ENCODE results near the gene PRR5L.

Gene PRR5L

GRCh38 chr11:36282926-36283325 is 13.2 kb upstream of the PRR5L start:
- no peak overlapping the region for H3K4me3 ChIP-seq (ENCODE audit: low read length)
- H3K9ac ChIP-seq (ENCODE audit: low read length): no peak overlapping the region
- H3K4me1 ChIP-seq (ENCODE audit: control insufficient read depth, insufficient read depth, low read length): peaks cover 7% of the 10 kb centered on the region
- peaks cover 3% of the 10 kb centered on the region for H3K9me3 ChIP-seq (ENCODE audit: control insufficient read depth, low read length)
- H3K27me3 ChIP-seq (replicated peaks; ENCODE audit: control insufficient read depth, insufficient read depth, low read length): no peaks in the 10 kb centered on the region
- DNase-seq (ENCODE audit: low read depth): no peak
- H3K36me3 ChIP-seq (ENCODE audit: control insufficient read depth, insufficient read depth, low read length, severe bottlenecking): peaks cover 14% of the 10 kb centered on the region

GRCh38 chr11:36288442-36289225 is 7.5 kb upstream of the PRR5L start:
- H3K4me3 ChIP-seq (ENCODE audit: low read length): peak overlapping the region; percentile 97
- H3K4me1 ChIP-seq (ENCODE audit: control insufficient read depth, insufficient read depth, low read length): peaks cover 14% of the 10 kb centered on the region
- no peaks in the 10 kb centered on the region for H3K36me3 ChIP-seq (ENCODE audit: control insufficient read depth, insufficient read depth, low read length, severe bottlenecking)
- peak; percentile 32 for DNase-seq (ENCODE audit: low read depth)
- H3K9me3 ChIP-seq (ENCODE audit: control insufficient read depth, low read length): no peaks in the 10 kb centered on the region
- no peaks in the 10 kb centered on the region for H3K27me3 ChIP-seq (replicated peaks; ENCODE audit: control insufficient read depth, insufficient read depth, low read length)
- H3K9ac ChIP-seq (ENCODE audit: low read length): peak overlapping the region; percentile 91

- Histone ChIP-seq H3K4me3 (ENCODE audit: low read length) (peak within 1 kb of the TSS; percentile 97), H3K27me3 (replicated peaks; ENCODE audit: control insufficient read depth, insufficient read depth, low read length) (no peaks in the 10 kb centered on the region), H3K36me3 (ENCODE audit: control insufficient read depth, insufficient read depth, low read length, severe bottlenecking) (no peaks in the 10 kb centered on the region), H3K9ac (ENCODE audit: low read length) (peak within 1 kb of the TSS; percentile 91), H3K9me3 (ENCODE audit: control insufficient read depth, low read length) (no peaks in the 10 kb centered on the region), H3K4me1 (ENCODE audit: control insufficient read depth, insufficient read depth, low read length) (peaks cover 14% of the 10 kb centered on the region)
- peak; percentile 98 for DNase-seq (ENCODE audit: low read depth)
These were observed 6.7 kb upstream of the PRR5L start, which contains the start of gene COMMD9 for GRCh38 chr11:36289226-36289852. COMMD9 (minus strand) TSS chr11:36289424; CDS start chr11:36289412, 12 bp downstream.

- Histone ChIP-seq H3K4me3 (ENCODE audit: low read length) (no peak overlapping the region), H3K27me3 (replicated peaks; ENCODE audit: control insufficient read depth, insufficient read depth, low read length) (no peaks in the 10 kb centered on the region), H3K9me3 (ENCODE audit: control insufficient read depth, low read length) (no peaks in the 10 kb centered on the region), H3K36me3 (ENCODE audit: control insufficient read depth, insufficient read depth, low read length, severe bottlenecking) (no peaks in the 10 kb centered on the region), H3K9ac (ENCODE audit: low read length) (peak overlapping the region; percentile 32), H3K4me1 (ENCODE audit: control insufficient read depth, insufficient read depth, low read length) (peaks cover 30% of the 10 kb centered on the region)
- DNase-seq (ENCODE audit: low read depth): peak; percentile 78
These were observed 3.8 kb upstream of the PRR5L start for GRCh38 chr11:36292311-36292722.

- Histone ChIP-seq H3K4me1 (ENCODE audit: control insufficient read depth, insufficient read depth, low read length) (peaks cover 43% of the 10 kb centered on the region), H3K9ac (ENCODE audit: low read length) (peak overlapping the region; percentile 53), H3K4me3 (ENCODE audit: low read length) (peak overlapping the region; percentile 57), H3K36me3 (ENCODE audit: control insufficient read depth, insufficient read depth, low read length, severe bottlenecking) (no peaks in the 10 kb centered on the region), H3K27me3 (replicated peaks; ENCODE audit: control insufficient read depth, insufficient read depth, low read length) (no peaks in the 10 kb centered on the region), H3K9me3 (ENCODE audit: control insufficient read depth, low read length) (no peaks in the 10 kb centered on the region)
- DNase-seq (ENCODE audit: low read depth): peak; percentile 93
These were observed 926 bp downstream of the PRR5L start for GRCh38 chr11:36296884-36297543.

- DNase-seq (ENCODE audit: low read depth): peak; percentile 89
- no peaks in the 10 kb centered on the region for H3K9me3 ChIP-seq (ENCODE audit: control insufficient read depth, low read length)
- H3K4me1 ChIP-seq (ENCODE audit: control insufficient read depth, insufficient read depth, low read length): peaks cover 46% of the 10 kb centered on the region
- H3K4me3 ChIP-seq (ENCODE audit: low read length): peak overlapping the region; percentile 45
- H3K27me3 ChIP-seq (replicated peaks; ENCODE audit: control insufficient read depth, insufficient read depth, low read length): no peaks in the 10 kb centered on the region
- H3K9ac ChIP-seq (ENCODE audit: low read length): peak overlapping the region; percentile 1
- no peaks in the 10 kb centered on the region for H3K36me3 ChIP-seq (ENCODE audit: control insufficient read depth, insufficient read depth, low read length, severe bottlenecking)
These were observed 4.6 kb downstream of the PRR5L start for GRCh38 chr11:36300650-36301049.

GRCh38 chr11:36304351-36304750 is 8.3 kb downstream of the PRR5L start:
- peaks cover 38% of the 10 kb centered on the region for H3K4me1 ChIP-seq (ENCODE audit: control insufficient read depth, insufficient read depth, low read length)
- H3K36me3 ChIP-seq (ENCODE audit: control insufficient read depth, insufficient read depth, low read length, severe bottlenecking): no peaks in the 10 kb centered on the region
- no peaks in the 10 kb centered on the region for H3K27me3 ChIP-seq (replicated peaks; ENCODE audit: control insufficient read depth, insufficient read depth, low read length)
- H3K9ac ChIP-seq (ENCODE audit: low read length): no peak overlapping the region
- DNase-seq (ENCODE audit: low read depth): peak; percentile 63
- no peaks in the 10 kb centered on the region for H3K9me3 ChIP-seq (ENCODE audit: control insufficient read depth, low read length)
- no peak overlapping the region for H3K4me3 ChIP-seq (ENCODE audit: low read length)

GRCh38 chr11:36305047-36305446 is 9.0 kb downstream of the PRR5L start:
- DNase-seq (ENCODE audit: low read depth): no peak
- no peak overlapping the region for H3K9ac ChIP-seq (ENCODE audit: low read length)
- H3K9me3 ChIP-seq (ENCODE audit: control insufficient read depth, low read length): no peaks in the 10 kb centered on the region
- H3K4me3 ChIP-seq (ENCODE audit: low read length): no peak overlapping the region
- no peaks in the 10 kb centered on the region for H3K36me3 ChIP-seq (ENCODE audit: control insufficient read depth, insufficient read depth, low read length, severe bottlenecking)
- H3K4me1 ChIP-seq (ENCODE audit: control insufficient read depth, insufficient read depth, low read length): peaks cover 37% of the 10 kb centered on the region
- no peaks in the 10 kb centered on the region for H3K27me3 ChIP-seq (replicated peaks; ENCODE audit: control insufficient read depth, insufficient read depth, low read length)

GRCh38 chr11:36306888-36307287 is 10.8 kb downstream of the PRR5L start:
- DNase-seq (ENCODE audit: low read depth): peak; percentile 91
- H3K27me3 ChIP-seq (replicated peaks; ENCODE audit: control insufficient read depth, insufficient read depth, low read length): no peaks in the 10 kb centered on the region

GRCh38 chr11:36308577-36308976 is 12.5 kb downstream of the PRR5L start:
- H3K4me1 ChIP-seq (ENCODE audit: control insufficient read depth, insufficient read depth, low read length): peaks cover 27% of the 10 kb centered on the region
- peaks cover 9% of the 10 kb centered on the region for H3K27me3 ChIP-seq (replicated peaks; ENCODE audit: control insufficient read depth, insufficient read depth, low read length)
- no peak overlapping the region for H3K9ac ChIP-seq (ENCODE audit: low read length)
- no peak overlapping the region for H3K4me3 ChIP-seq (ENCODE audit: low read length)
- no peaks in the 10 kb centered on the region for H3K36me3 ChIP-seq (ENCODE audit: control insufficient read depth, insufficient read depth, low read length, severe bottlenecking)
- no peaks in the 10 kb centered on the region for H3K9me3 ChIP-seq (ENCODE audit: control insufficient read depth, low read length)
- DNase-seq (ENCODE audit: low read depth): no peak

More at GRCh38 chr11:36306888-36307287, 10.8 kb downstream of the PRR5L start:
- no peak overlapping the region for H3K9ac ChIP-seq (ENCODE audit: low read length)
- H3K4me1 ChIP-seq (ENCODE audit: control insufficient read depth, insufficient read depth, low read length): peaks cover 22% of the 10 kb centered on the region
- no peaks in the 10 kb centered on the region for H3K9me3 ChIP-seq (ENCODE audit: control insufficient read depth, low read length)
- no peak overlapping the region for H3K4me3 ChIP-seq (ENCODE audit: low read length)
- H3K36me3 ChIP-seq (ENCODE audit: control insufficient read depth, insufficient read depth, low read length, severe bottlenecking): no peaks in the 10 kb centered on the region

GRCh38 chr11:36309779-36310178 is 13.7 kb downstream of the PRR5L start:
- no peaks in the 10 kb centered on the region for H3K36me3 ChIP-seq (ENCODE audit: control insufficient read depth, insufficient read depth, low read length, severe bottlenecking)
- DNase-seq (ENCODE audit: low read depth): no peak
- no peak overlapping the region for H3K4me3 ChIP-seq (ENCODE audit: low read length)
- H3K27me3 ChIP-seq (replicated peaks; ENCODE audit: control insufficient read depth, insufficient read depth, low read length): peaks cover 10% of the 10 kb centered on the region
- H3K9ac ChIP-seq (ENCODE audit: low read length): no peak overlapping the region
- no peaks in the 10 kb centered on the region for H3K9me3 ChIP-seq (ENCODE audit: control insufficient read depth, low read length)
- peaks cover 30% of the 10 kb centered on the region for H3K4me1 ChIP-seq (ENCODE audit: control insufficient read depth, insufficient read depth, low read length)
